ENCODE data around the gene ZNF581. TPM values are rescaled to one million over a fixed set of nuclear protein-coding genes. Genes with fewer than 3 reads are reported as not detected.

ZNF581 gene
- polyA plus RNA-seq, 1 of the 3 experiments (the other 2 are of a cell fraction): 24.7 TPM

DNA sequence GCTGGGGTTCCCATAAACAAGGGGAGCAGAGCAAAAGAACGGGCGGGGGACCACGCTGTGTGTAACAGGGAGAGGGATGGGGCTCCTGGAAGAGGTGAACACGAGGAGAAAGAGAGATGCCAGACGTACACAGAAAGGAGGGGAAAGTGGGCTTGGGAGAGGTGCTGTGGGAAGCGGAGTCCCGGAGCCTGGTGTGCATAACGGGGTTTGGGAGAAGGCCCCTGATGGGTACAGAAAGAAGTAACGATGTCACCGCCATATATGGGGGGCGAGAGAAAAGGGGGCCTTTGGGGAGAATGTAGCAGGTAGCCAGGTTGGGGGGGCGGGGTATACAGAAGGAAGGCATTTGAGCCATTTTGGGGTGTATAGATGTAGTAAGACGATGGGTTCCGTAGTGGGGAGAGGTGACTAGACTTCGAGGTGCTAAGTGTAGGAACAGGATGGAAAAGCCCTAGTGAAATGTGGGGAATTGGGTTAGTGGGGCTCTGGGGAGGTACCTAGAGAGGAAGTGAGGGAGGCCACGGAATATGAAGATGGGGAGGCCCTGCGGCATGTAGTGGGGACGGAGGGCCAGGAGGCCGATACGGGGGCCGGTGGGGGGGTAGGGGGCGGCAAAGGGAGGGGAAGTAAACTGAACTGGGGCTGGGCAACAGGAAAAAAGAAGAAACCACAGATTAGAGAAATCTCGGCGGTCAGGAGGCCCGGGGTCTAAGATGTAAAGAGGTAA, 1.9 kb upstream of the ZNF581 start:
- DNase-seq: peak; percentile 45
- H3F3A ChIP-seq (replicated peaks; ENCODE audit: insufficient read depth): peaks cover 33% of the 10 kb centered on the region
- peaks cover 95% of the 10 kb centered on the region for H3K79me2 ChIP-seq (ENCODE audit: insufficient read depth)
- no peaks in the 10 kb centered on the region for H3K27me3 ChIP-seq (ENCODE audit: insufficient read depth)
- POLR2A ChIA-PET: no interaction called here
- H3K27ac ChIP-seq (ENCODE audit: low read depth in 2 of 2, low read length in 1 of 2): peak overlapping the region; percentile 85 to 88
- H3K4me3 ChIP-seq (ENCODE audit: low read depth in 2 of 2, low read length in 1 of 2): peak overlapping the region; percentile 53 to 81
- no peaks in the 10 kb centered on the region for H3K9me2 ChIP-seq
- peak overlapping the region; percentile 95 for H3K4me2 ChIP-seq
- WGBS (ENCODE audit: low lambda C conversion rate): 4% methylated on average over 25 of the region's 25 CpGs
- no peaks in the 10 kb centered on the region for H3K9me3 ChIP-seq
- H3K36me3 ChIP-seq (replicated peaks in 1 of 2; ENCODE audit: control insufficient read depth in 1 of 2, insufficient read depth in 2 of 2, low read length in 1 of 2): peaks cover 10 to 13% of the 10 kb centered on the region in 2 experiments
- no peak overlapping the region for H2AFZ ChIP-seq (ENCODE audit: low read depth)
- TF ChIP-seq, protein P1, sequence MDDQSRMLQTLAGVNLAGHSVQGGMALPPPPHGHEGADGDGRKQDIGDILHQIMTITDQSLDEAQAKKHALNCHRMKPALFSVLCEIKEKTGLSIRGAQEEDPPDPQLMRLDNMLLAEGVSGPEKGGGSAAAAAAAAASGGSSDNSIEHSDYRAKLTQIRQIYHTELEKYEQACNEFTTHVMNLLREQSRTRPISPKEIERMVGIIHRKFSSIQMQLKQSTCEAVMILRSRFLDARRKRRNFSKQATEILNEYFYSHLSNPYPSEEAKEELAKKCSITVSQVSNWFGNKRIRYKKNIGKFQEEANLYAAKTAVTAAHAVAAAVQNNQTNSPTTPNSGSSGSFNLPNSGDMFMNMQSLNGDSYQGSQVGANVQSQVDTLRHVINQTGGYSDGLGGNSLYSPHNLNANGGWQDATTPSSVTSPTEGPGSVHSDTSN (IDR thresholded peaks at IDR 0.05): peak; percentile 14
- no peak for TF ChIP-seq RCOR1 (IDR thresholded peaks at IDR 0.05; ENCODE audit: low read length)
- no peak for TF ChIP-seq TCF12 (IDR thresholded peaks at IDR 0.05)
- TF ChIP-seq POLR2AphosphoS5 (IDR thresholded peaks at IDR 0.05; ENCODE audit: low read depth, low read length): 0 out of 2 replicates have a peak, but pooled peaks have one; percentile 12
- no peak for TF ChIP-seq ELF1 (IDR thresholded peaks at IDR 0.05)
- no peak for TF ChIP-seq FOSL2 (IDR thresholded peaks at IDR 0.05; ENCODE audit: borderline replicate concordance, low read depth)
- no peak for TF ChIP-seq YY1 (IDR thresholded peaks at IDR 0.05; ENCODE audit: low read depth)
- TF ChIP-seq RFX5 (IDR thresholded peaks at IDR 0.05; ENCODE audit: low read length): no peak
- no peak for TF ChIP-seq NFIC (IDR thresholded peaks at IDR 0.05; ENCODE audit: borderline replicate concordance)
- TF ChIP-seq USF2 (IDR thresholded peaks at IDR 0.05; ENCODE audit: borderline replicate concordance, low read depth, low read length): no peak
- no peak for TF ChIP-seq CTCF (IDR thresholded peaks at IDR 0.05)
- no peak for TF ChIP-seq TEAD4 (IDR thresholded peaks at IDR 0.05; ENCODE audit: borderline replicate concordance, insufficient read depth)
- TF ChIP-seq, protein P2, sequence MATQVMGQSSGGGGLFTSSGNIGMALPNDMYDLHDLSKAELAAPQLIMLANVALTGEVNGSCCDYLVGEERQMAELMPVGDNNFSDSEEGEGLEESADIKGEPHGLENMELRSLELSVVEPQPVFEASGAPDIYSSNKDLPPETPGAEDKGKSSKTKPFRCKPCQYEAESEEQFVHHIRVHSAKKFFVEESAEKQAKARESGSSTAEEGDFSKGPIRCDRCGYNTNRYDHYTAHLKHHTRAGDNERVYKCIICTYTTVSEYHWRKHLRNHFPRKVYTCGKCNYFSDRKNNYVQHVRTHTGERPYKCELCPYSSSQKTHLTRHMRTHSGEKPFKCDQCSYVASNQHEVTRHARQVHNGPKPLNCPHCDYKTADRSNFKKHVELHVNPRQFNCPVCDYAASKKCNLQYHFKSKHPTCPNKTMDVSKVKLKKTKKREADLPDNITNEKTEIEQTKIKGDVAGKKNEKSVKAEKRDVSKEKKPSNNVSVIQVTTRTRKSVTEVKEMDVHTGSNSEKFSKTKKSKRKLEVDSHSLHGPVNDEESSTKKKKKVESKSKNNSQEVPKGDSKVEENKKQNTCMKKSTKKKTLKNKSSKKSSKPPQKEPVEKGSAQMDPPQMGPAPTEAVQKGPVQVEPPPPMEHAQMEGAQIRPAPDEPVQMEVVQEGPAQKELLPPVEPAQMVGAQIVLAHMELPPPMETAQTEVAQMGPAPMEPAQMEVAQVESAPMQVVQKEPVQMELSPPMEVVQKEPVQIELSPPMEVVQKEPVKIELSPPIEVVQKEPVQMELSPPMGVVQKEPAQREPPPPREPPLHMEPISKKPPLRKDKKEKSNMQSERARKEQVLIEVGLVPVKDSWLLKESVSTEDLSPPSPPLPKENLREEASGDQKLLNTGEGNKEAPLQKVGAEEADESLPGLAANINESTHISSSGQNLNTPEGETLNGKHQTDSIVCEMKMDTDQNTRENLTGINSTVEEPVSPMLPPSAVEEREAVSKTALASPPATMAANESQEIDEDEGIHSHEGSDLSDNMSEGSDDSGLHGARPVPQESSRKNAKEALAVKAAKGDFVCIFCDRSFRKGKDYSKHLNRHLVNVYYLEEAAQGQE (IDR thresholded peaks at IDR 0.05; ENCODE audit: low read depth, low read length): no peak
- peak; percentile 30; the same call in 1 of the 2 replicates for TF ChIP-seq MXI1 (IDR thresholded peaks at IDR 0.05; ENCODE audit: low read depth, low read length)
- no peak for TF ChIP-seq GATA2 (CRISPR knock-in tag; IDR thresholded peaks at IDR 0.05)
- peak overlapping the region; percentile 86 for H3K9ac ChIP-seq
- H4K20me1 ChIP-seq (ENCODE audit: insufficient read depth): no peaks in the 10 kb centered on the region
- CTCF ChIA-PET: interaction anchor here (1.8 to 3.9 kb wide), 4 partner anchors 10 to 21 kb away, joined by 4 to 22 read pairs (median 8); partner anchors contain the start of gene U2AF2
- H3K4me1 ChIP-seq (ENCODE audit: control insufficient read depth in 1 of 2, insufficient read depth in 2 of 2, low read depth in 1 of 2, low read length in 1 of 2): peaks cover 15 to 39% of the 10 kb centered on the region in 2 experiments; a peak in 1 of 4 replicates

Data from SK-N-SH (cell line).